22Rv1 (cell line): ENCODE results near the gene RHOD.

Source experiments
- ZFX ChIP-seq: fragments of 450-650 bp; IDR thresholded peaks from 2 replicates; pipeline ENCODE4 v1.6.1; 2017; ENCODE audit warnings: antibody characterized with exemption, borderline replicate concordance
- TF ChIP-seq, protein P1 (sequence below): fragments of 450-650 bp; IDR thresholded peaks from 2 replicates; pipeline ENCODE4 v1.5.1; 2017; ENCODE audit warnings: mild to moderate bottlenecking

DNA sequence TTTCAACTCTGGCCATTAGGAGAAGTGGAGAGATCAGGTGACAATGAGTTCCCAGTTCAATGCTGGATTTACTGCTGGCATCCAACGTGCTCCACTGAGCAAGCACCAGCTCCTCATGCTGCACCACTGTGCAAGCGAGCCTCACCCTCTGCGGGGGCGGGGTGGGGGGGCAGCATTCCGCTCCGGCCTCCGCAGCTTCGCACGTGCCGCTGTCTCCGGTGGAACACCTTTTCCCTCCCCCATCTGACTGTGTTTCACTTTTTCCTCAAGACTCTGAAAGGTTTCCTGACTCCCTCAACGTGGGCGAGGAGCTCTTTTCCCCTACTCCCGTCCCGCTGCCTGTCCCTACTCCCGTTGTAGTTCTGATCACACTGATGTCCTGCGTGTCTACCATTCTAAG, 835 bp upstream of the RHOD start:
- TF ChIP-seq, protein P1, sequence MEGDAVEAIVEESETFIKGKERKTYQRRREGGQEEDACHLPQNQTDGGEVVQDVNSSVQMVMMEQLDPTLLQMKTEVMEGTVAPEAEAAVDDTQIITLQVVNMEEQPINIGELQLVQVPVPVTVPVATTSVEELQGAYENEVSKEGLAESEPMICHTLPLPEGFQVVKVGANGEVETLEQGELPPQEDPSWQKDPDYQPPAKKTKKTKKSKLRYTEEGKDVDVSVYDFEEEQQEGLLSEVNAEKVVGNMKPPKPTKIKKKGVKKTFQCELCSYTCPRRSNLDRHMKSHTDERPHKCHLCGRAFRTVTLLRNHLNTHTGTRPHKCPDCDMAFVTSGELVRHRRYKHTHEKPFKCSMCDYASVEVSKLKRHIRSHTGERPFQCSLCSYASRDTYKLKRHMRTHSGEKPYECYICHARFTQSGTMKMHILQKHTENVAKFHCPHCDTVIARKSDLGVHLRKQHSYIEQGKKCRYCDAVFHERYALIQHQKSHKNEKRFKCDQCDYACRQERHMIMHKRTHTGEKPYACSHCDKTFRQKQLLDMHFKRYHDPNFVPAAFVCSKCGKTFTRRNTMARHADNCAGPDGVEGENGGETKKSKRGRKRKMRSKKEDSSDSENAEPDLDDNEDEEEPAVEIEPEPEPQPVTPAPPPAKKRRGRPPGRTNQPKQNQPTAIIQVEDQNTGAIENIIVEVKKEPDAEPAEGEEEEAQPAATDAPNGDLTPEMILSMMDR: no peak
- no peak for TF ChIP-seq ZFX
